Measurements from ENCODE around the gene SENP6. TPM values are rescaled to one million over a fixed set of nuclear protein-coding genes. Genes with fewer than 3 reads are reported as not detected.
"Not testable (repeated sequence)": the region's sequence is repeated elsewhere in the genome, so short reads cannot be mapped to it uniquely, and the experiment has no call there.

SENP6 gene
- total and polyA plus RNA-seq, 2 experiments from 2014 or later, result 43.1 to 50.8 TPM

DNA sequence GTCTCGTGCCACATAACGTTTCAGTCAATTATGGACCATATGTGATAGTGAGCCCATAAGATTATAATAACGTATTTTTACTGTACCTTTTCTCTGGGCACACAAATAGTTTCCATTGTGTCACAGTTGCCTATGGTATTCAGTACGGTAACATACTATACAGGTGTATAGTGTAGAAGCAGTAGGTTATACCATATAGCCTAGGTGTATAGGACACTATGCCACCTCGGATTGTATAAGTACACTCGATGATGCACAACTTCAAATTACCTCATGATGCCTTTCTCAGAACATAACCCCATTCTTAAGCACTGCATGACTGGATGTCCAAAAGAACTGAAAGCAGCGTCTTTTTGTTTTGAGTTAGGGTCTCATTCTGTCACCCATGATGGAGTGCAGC is 87.9 kb downstream of the SENP6 start:
- no peak overlapping the region for H3K9ac ChIP-seq
- no peaks in the 10 kb centered on the region; the same call in 1 of the 2 replicates for H4K20me1 ChIP-seq (ENCODE audit: insufficient read depth)
- no peak overlapping the region for H3K27ac ChIP-seq
- in situ Hi-C loops (cut with MboI), result no loop called here
- H3K36me3 ChIP-seq (ENCODE audit: low read depth), result peaks cover 27% of the 10 kb centered on the region
- DNase-seq, result no peak
- H3K9me3 ChIP-seq (ENCODE audit: low read depth), result no peaks in the 10 kb centered on the region
- H2AFZ ChIP-seq, result no peak overlapping the region
- no peaks in the 10 kb centered on the region for H3F3A ChIP-seq (ENCODE audit: insufficient read depth)
- 97% methylated on average over 7 of the region's 7 CpGs for WGBS, 2 experiments (ENCODE audit: low coverage in 1 of 2, low lambda C conversion rate in 2 of 2, missing lambda C conversion rate in 2 of 2)
- TF ChIP-seq EZH2phosphoT487 (IDR thresholded peaks at IDR 0.05; ENCODE audit: insufficient read depth, low read depth), result no peak
- TF ChIP-seq EZH2 (IDR thresholded peaks at IDR 0.05; ENCODE audit: insufficient read depth, poor library complexity, severe bottlenecking), result no peak
- H3K4me3 ChIP-seq, result no peak overlapping the region
- no peaks in the 10 kb centered on the region for H3K4me1 ChIP-seq (ENCODE audit: insufficient read depth)
- peaks cover 26% of the 10 kb centered on the region for H3K79me2 ChIP-seq (ENCODE audit: insufficient read depth)
- no peaks in the 10 kb centered on the region for H3K9me2 ChIP-seq (ENCODE audit: insufficient read depth)
- H3K4me2 ChIP-seq (ENCODE audit: unreplicated experiment), result no peak overlapping the region
- H3K27me3 ChIP-seq (replicated peaks; ENCODE audit: insufficient read depth), result no peaks in the 10 kb centered on the region

DNA sequence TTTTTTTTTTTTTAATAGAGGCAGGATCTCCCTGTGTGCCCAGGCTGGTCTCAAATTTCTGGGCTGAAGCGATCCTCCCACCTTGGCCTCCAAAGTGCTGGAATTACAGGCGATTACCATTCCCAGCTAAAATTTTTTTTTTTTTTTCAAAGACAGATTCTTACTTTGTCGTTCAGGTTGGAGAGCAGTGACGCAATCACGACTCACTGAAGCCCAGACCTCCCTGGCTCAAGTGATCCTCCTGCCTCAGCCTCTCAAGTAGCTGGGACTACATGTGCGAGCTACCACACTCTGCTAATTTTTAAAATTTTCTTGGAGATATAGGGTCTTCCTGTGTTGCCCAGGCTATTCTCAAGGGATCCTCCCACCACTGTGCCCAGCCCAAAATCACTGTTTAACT is 89.3 kb downstream of the SENP6 start:
- no peaks in the 10 kb centered on the region for H3K4me1 ChIP-seq (ENCODE audit: insufficient read depth)
- 93 to 94% methylated on average over 6 of the region's 6 CpGs for WGBS, 2 experiments (ENCODE audit: low coverage in 1 of 2, low lambda C conversion rate in 2 of 2, missing lambda C conversion rate in 2 of 2)
- no peaks in the 10 kb centered on the region for H3F3A ChIP-seq (ENCODE audit: insufficient read depth)
- H4K20me1 ChIP-seq (ENCODE audit: insufficient read depth), result no peaks in the 10 kb centered on the region
- H3K4me2 ChIP-seq (ENCODE audit: unreplicated experiment), result no peak overlapping the region
- no peak overlapping the region for H3K4me3 ChIP-seq
- no peak overlapping the region for H3K27ac ChIP-seq
- peaks cover 37% of the 10 kb centered on the region for H3K36me3 ChIP-seq (ENCODE audit: low read depth)
- no peak overlapping the region for H2AFZ ChIP-seq
- TF ChIP-seq EZH2phosphoT487 (IDR thresholded peaks at IDR 0.05; ENCODE audit: insufficient read depth, low read depth) (no peak), EZH2 (IDR thresholded peaks at IDR 0.05; ENCODE audit: insufficient read depth, poor library complexity, severe bottlenecking) (no peak)
- no peak overlapping the region for H3K9ac ChIP-seq
- no peaks in the 10 kb centered on the region for H3K9me2 ChIP-seq (ENCODE audit: insufficient read depth)
- in situ Hi-C loops (cut with MboI), result no loop called here
- DNase-seq, result peak; percentile 38
- no peaks in the 10 kb centered on the region for H3K9me3 ChIP-seq (ENCODE audit: low read depth)
- H3K27me3 ChIP-seq (replicated peaks; ENCODE audit: insufficient read depth), result no peaks in the 10 kb centered on the region
- peaks cover 14% of the 10 kb centered on the region for H3K79me2 ChIP-seq (ENCODE audit: insufficient read depth)

DNA sequence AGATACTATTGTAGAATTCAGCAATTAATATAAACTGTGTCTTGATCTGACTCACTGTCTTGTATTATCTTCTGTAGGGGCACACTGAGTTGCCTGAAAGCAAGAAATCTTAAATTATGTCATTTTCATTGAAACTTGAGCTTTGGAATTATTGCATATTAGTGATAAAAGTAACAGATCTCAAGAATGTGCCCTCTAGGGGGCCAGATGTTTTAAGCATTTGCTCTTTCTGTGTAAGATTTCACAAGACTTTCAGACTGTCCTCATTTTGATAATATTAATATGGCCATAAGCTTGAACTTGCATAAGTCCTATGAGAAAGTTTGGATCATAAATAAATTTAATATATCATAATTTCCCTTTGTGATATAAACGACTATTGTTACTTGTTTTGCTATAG is 91.9 kb downstream of the SENP6 start:
- DNase-seq, result peak; percentile 36
- Histone ChIP-seq H3K27me3 (replicated peaks; ENCODE audit: insufficient read depth) (no peaks in the 10 kb centered on the region), H3K4me1 (ENCODE audit: insufficient read depth) (no peaks in the 10 kb centered on the region), H3K4me3 (no peak overlapping the region), H3K9me2 (ENCODE audit: insufficient read depth) (no peaks in the 10 kb centered on the region), H4K20me1 (ENCODE audit: insufficient read depth) (no peaks in the 10 kb centered on the region), H3K36me3 (ENCODE audit: low read depth) (peaks cover 54% of the 10 kb centered on the region), H3K27ac (no peak overlapping the region), H3K4me2 (ENCODE audit: unreplicated experiment) (no peak overlapping the region), H3K9ac (no peak overlapping the region), H3K9me3 (ENCODE audit: low read depth) (no peaks in the 10 kb centered on the region), H2AFZ (no peak overlapping the region), H3K79me2 (ENCODE audit: insufficient read depth) (peaks cover 7% of the 10 kb centered on the region), H3F3A (ENCODE audit: insufficient read depth) (no peaks in the 10 kb centered on the region)
- TF ChIP-seq EZH2 (IDR thresholded peaks at IDR 0.05; ENCODE audit: insufficient read depth, poor library complexity, severe bottlenecking) (no peak), EZH2phosphoT487 (IDR thresholded peaks at IDR 0.05; ENCODE audit: insufficient read depth, low read depth) (no peak)
- in situ Hi-C loops (cut with MboI), result no loop called here
- 95 to 100% methylated on average over 1 of the region's 1 CpG for WGBS, 2 experiments (ENCODE audit: low coverage in 1 of 2, low lambda C conversion rate in 2 of 2, missing lambda C conversion rate in 2 of 2)

DNA sequence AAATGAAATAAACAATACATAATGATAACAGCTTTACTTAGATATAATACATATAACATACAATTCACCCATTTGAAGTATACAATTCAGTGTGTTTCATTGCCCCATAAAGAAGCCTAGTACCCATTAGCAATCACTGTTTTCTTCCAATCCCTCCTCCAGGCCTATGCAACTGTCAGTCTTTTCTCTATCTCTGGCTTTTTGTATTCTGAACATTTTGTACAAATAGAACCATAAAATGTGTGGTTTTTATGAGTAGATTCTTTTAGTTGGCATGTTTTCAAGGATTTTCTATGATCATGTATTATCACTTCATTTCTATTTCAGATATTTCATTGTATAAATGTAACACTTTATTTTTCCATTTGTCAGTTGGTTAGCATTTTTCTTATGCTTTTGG is 92.7 kb downstream of the SENP6 start:
- peaks cover 7% of the 10 kb centered on the region for H3K79me2 ChIP-seq (ENCODE audit: insufficient read depth)
- no peaks in the 10 kb centered on the region for H3K27me3 ChIP-seq (replicated peaks; ENCODE audit: insufficient read depth)
- H3K27ac ChIP-seq, result no peak overlapping the region
- no peaks in the 10 kb centered on the region for H3K4me1 ChIP-seq (ENCODE audit: insufficient read depth)
- no peak for TF ChIP-seq EZH2 (IDR thresholded peaks at IDR 0.05; ENCODE audit: insufficient read depth, poor library complexity, severe bottlenecking)
- no peak for TF ChIP-seq EZH2phosphoT487 (IDR thresholded peaks at IDR 0.05; ENCODE audit: insufficient read depth, low read depth)
- H3K4me2 ChIP-seq (ENCODE audit: unreplicated experiment), result no peak overlapping the region
- H3F3A ChIP-seq (ENCODE audit: insufficient read depth), result no peaks in the 10 kb centered on the region
- no peak overlapping the region for H2AFZ ChIP-seq
- H3K36me3 ChIP-seq (ENCODE audit: low read depth), result peaks cover 51% of the 10 kb centered on the region
- H3K4me3 ChIP-seq, result no peak overlapping the region
- no peak for DNase-seq
- H4K20me1 ChIP-seq (ENCODE audit: insufficient read depth), result no peaks in the 10 kb centered on the region
- H3K9me2 ChIP-seq (ENCODE audit: insufficient read depth), result no peaks in the 10 kb centered on the region
- H3K9me3 ChIP-seq (ENCODE audit: low read depth), result no peaks in the 10 kb centered on the region
- H3K9ac ChIP-seq, result no peak overlapping the region
- in situ Hi-C loops (cut with MboI), result no loop called here

DNA sequence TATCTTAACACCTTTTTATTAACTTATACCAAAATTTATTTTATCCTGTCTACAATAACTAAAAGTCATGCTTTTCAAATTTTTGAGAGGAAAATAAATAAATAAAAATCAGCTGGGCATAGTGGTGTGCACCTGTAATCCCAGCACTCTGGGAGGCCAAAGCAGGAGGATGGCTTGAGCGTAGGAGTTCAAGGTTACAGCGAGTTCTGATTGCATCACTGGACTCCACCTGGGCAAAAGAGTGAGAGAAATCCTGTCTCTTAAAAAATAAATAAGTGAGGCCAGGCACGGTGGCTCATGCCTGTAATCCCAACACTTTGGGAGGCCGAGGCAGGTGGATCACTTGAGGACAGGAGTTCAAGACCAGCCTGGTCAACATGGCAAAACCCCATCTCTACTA is 106.7 kb downstream of the SENP6 start:
- H3K27me3 ChIP-seq (replicated peaks; ENCODE audit: insufficient read depth); H3K9me2 ChIP-seq (ENCODE audit: insufficient read depth); H3K4me1 ChIP-seq (ENCODE audit: insufficient read depth); H3K4me3 ChIP-seq; H2AFZ ChIP-seq; H4K20me1 ChIP-seq (ENCODE audit: insufficient read depth); H3K9me3 ChIP-seq (ENCODE audit: low read depth); H3K79me2 ChIP-seq (ENCODE audit: insufficient read depth); H3K9ac ChIP-seq; H3K27ac ChIP-seq; H3K4me2 ChIP-seq (ENCODE audit: unreplicated experiment); H3F3A ChIP-seq (ENCODE audit: insufficient read depth); DNase-seq; in situ Hi-C loops (cut with MboI): not testable (repeated sequence)
- H3K36me3 ChIP-seq (ENCODE audit: low read depth), result peaks cover 48% of the 10 kb centered on the region
- WGBS, 2 experiments (ENCODE audit: low coverage in 1 of 2, low lambda C conversion rate in 2 of 2, missing lambda C conversion rate in 2 of 2), result 84% methylated on average over 4 of the region's 4 CpGs
